Measurements from ENCODE around the gene NDC80. TPM values are rescaled to one million over a fixed set of nuclear protein-coding genes. Genes with fewer than 3 reads are reported as not detected.
A peak's percentile ranks its signal among the peaks of the same experiment; 100 is the strongest.
"Not testable (repeated sequence)": the region's sequence is repeated elsewhere in the genome, so short reads cannot be mapped to it uniquely, and the experiment has no call there.

Gene NDC80
- total RNA-seq = 0.29 TPM
- long read RNA-seq = 0 reads

DNA sequence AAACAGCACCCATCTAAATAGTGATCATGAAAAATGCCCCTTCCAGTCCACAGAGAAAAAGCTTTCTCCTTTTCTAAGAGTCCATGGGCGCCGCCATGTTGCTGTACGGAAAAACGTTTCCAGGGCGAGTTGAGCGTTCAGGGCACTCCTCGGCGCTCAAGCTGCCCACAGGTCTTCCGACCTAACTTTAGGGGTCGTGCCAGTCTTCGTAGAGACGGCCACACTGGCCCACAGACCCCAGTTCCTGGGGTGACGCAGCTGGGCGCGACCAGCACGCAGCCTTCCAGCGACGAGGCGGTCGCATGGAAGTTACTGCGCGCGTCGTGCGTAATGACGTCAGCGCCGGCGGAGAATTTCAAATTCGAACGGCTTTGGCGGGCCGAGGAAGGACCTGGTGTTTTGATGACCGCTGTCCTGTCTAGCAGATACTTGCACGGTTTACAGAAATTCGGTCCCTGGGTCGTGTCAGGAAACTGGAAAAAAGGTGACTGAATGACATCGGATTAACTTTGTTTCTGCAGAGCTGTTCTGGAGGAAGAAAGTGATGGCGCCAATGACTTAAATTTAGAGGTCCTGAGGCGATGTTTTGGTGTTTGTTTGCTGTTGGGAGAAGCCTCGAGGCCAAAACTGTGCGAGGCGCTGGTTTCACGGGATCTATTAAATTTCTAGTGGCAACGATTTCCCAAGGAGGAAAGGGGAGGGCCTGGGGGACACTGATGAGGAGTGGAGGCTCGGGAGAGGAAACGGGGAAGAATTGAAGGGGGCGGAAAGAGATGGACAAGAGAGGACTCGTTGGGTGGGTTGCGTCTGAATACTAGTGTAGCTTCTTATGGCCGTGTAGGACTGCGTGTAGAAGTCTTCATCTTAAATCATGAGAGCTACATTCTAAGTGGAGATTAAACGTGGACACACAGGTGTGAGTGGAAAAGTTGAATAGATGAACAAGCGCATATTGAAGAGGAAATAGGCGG is at the start of gene NDC80, which contains the start of gene METTL4:
TSS of gene NDC80 (plus strand) at position 358 of the 971 bp plus-strand sequence. CDS start 1,429 bp downstream, outside the sequence.
TSS of gene METTL4 (minus strand) at position 306 of the 971 bp plus-strand sequence. CDS start 4,289 bp downstream, outside the sequence.
- peak; percentile 96 for DNase-seq (ENCODE audit: low spot score)

DNA sequence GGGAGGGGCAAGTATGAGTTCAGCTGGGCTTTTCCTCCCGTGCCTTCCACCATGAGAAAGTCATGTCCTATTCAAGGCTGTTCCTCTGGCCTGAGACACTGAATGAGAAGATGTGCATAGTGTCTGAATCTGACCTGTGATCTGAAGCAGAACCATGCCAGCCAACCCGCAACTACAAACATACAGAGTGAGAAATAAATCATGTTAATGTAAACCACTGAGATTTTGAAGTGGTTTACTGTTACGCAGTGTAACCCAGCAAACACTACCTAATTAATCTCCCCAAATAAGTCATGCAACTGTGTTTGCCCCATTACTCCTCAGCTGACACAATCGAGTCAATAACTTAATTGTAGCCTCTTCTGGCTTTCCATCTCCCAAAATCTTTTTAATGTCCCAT is 49.2 kb upstream of the NDC80 start:
- no peak for DNase-seq (ENCODE audit: low spot score)

DNA sequence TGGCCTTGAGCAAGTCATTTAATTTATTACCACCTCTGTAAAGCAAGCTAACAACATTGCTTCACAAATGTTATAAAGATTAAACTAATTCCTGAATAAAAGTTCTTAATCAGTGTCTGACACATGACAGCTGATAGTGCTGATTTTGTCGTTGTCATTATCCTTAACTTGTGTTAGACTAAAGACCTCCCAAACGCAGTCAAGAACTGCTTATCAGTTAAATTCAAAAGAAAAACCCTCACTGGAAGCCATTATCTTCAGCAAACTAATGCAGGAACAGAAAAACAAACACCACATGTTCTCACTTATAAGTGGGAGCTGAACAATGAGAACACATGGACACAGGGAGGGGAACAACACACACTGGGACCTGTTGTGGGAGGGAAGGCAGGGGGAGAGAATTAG is 46.6 kb upstream of the NDC80 start:
- DNase-seq (ENCODE audit: low spot score) = not testable (repeated sequence)

GRCh38 chr18:2526329-2526728 is 45.0 kb upstream of the NDC80 start:
- no peak for DNase-seq (ENCODE audit: low spot score)

DNA sequence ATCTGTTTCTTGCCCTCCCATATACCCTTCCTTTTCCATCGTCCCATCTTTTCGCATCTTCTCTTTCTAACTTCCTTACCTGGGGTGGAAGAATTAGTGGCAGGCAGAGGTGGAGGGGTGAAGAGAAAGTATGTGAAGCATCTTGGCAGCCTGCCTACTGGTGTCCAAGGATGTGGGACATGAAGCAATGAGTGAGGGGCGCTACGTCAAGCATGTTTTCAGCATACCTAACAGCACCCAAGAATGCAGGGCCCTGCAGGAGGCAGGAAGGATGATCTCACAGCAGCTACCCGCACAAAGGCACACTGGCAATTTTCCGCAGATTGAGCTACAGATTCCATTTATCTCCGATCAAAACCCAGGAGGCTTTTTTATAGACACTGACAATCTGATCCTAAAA is 42.2 kb upstream of the NDC80 start:
- no peak for DNase-seq (ENCODE audit: low spot score)

DNA sequence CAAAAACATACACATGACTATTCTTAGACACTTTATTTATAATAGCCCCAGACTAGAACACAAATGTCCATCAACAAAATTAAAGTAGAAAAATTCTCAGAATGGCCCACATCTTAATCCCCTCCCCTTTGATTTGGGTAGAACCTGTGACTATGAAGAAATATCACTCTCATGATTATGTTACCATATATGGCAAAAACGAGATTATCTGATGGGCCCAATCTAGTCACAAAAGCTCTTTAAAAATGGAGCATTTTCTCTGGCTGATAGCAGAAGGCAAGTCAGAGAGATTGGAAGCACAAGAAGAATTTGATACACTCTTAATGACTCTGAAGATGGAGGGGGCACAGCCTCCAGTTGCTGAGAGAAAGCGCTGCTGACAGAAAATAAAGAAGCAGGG is 39.6 kb upstream of the NDC80 start:
- no peak for DNase-seq (ENCODE audit: low spot score)

- DNase-seq (ENCODE audit: low spot score) = no peak
These were observed 38.6 kb upstream of the NDC80 start for GRCh38 chr18:2532797-2533196.

GRCh38 chr18:2534906-2535305 is 36.5 kb upstream of the NDC80 start:
- no peak for DNase-seq (ENCODE audit: low spot score)

DNA sequence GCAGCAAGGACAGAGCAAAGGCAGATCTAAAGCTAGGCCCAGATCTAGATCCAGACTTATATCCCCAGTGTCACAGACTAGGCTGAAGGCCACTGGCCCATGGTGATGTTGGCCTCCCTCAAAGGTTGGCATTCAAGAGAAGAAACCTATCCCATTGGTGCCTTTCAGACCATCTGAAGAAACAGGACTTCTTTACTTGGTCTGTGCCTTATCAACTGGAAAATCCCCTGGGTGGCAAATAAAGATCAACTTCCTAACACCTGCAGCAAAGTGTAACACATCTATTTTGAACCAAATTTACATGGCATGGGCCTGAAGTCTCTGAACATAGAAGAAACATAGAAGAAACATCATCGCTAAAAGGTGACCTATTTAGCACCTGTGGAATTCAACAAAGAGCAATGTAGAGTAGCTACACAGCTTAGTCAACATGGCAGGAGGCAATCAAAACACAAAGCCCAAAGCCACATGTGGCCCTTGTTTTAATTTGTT is 35.9 kb upstream of the NDC80 start:
- no peak for DNase-seq (ENCODE audit: low spot score)

GRCh38 chr18:2536063-2536462 is 35.3 kb upstream of the NDC80 start:
- no peak for DNase-seq (ENCODE audit: low spot score)

GRCh38 chr18:2536493-2536892 is 34.9 kb upstream of the NDC80 start:
- no peak for DNase-seq (ENCODE audit: low spot score)

DNA sequence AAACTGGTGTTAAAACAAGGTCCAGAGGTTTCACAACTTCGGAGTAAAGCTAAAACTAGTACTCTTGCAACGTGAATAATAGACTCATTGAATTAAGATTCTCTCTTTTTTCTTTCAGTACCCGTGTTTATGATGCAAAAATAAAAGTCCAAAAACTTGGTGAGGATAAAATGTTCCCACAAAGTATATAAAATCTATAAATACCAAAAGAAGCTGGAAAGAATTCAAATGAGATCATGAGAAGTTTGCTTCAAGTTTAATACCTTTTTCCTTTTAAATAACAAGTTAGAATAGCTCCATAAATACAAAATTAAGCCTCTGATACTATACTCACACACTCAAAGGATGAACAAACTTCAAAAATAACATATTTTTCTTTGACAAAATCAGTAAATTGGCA is 34.1 kb upstream of the NDC80 start:
- no peak for DNase-seq (ENCODE audit: low spot score)

GRCh38 chr18:2538236-2538635 is 33.1 kb upstream of the NDC80 start:
- no peak for DNase-seq (ENCODE audit: low spot score)

DNA sequence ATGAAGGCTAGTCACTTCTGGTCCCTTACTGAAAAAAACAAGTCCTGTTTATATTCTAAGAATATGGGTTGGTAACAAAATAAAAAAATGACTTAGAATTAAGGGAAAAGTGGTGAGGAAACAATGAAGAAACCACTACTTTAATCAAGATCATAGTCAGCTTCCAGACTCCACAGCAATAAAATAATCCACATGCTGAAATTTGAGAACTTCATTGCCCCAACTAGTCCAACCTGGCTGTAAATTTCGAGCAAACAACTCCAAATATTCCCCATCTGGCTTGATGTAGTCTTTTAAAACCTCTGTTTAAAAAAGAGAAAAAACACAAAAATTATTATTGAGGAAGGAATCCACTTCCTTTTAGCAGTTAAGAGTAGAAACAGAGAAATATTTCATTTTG is 32.5 kb upstream of the NDC80 start:
- no peak for DNase-seq (ENCODE audit: low spot score)

DNA sequence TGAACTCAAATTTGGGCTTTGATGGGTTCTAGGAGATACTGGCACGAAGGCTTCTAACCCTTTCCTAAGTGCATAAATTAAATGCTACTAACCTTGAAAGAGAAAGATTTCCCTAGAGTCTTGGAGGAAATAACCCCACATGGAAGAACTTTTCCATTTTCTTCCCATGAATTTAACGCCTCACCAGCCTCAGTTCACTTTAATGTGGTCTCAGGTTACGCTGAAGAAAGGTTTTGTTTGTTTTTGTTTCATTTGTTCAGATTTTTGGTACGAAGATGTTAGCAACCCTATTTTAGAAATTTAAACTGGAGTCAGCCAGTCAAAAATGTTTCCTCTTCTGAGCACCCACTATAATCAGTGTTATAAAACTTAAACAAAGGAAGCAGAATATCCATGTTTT is 30.8 kb upstream of the NDC80 start:
- no peak for DNase-seq (ENCODE audit: low spot score)

GRCh38 chr18:2541925-2542563 is 29.3 kb upstream of the NDC80 start:
- not testable (repeated sequence) for DNase-seq (ENCODE audit: low spot score)

- DNase-seq (ENCODE audit: low spot score) = no peak
These were observed 26.2 kb upstream of the NDC80 start for GRCh38 chr18:2545155-2545554.

- DNase-seq (ENCODE audit: low spot score) = no peak
These were observed 23.8 kb upstream of the NDC80 start for GRCh38 chr18:2547477-2548087.

DNA sequence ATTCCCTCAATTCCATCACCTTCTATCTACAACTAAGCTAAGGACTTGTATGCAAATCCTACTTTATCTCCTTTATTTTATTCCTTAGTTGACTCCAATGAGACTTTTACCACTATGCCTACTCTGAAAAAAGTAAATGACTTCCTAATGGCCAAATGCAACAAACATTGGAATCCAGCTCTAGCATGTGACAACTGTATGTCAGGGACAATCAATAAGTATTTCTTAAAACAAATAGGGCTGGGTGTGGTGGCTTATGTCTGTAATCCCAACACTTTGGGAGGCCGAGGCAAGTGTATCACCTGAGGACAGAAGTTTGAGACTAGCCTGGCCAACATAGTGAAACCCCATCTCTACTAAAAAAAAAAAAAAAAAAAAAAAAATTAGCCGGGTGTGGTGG is 21.9 kb upstream of the NDC80 start:
- no peak for DNase-seq (ENCODE audit: low spot score)

- DNase-seq (ENCODE audit: low spot score) = no peak
These were observed 19.9 kb upstream of the NDC80 start for GRCh38 chr18:2551425-2551824.

- no peak for DNase-seq (ENCODE audit: low spot score)
These were observed 16.7 kb upstream of the NDC80 start for GRCh38 chr18:2554696-2555095.

DNA sequence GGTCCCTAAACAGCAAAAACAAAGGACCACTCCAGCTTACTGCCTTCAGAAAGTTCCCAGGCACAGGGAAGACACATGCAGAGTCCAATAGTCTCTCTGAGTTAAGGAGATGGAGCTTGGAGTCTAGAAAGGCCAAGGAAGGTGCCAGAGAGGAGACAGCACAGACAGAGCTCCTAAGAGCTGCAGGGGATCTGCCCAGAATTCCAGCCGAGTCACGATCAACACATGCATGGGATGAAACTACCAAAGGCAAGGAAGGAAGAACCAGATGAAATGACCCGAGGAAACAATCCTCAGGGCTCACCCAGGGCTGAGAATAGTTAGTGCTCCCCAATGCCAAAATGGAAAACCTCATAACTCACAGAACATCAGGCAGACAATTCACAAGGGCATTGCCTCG is 15.5 kb upstream of the NDC80 start:
- DNase-seq (ENCODE audit: low spot score) = no peak

All from mesenteric fat pad (tissue), 1 donor.